Measurements from ENCODE around the gene ITGAD. TPM values are rescaled to one million over a fixed set of nuclear protein-coding genes. Genes with fewer than 3 reads are reported as not detected.
A peak's percentile ranks its signal among the peaks of the same experiment; 100 is the strongest.

ITGAD gene
- total and polyA plus RNA-seq, 2 of the 13 experiments (the other 11 are each of a cell fraction or from before 2014, with no cell fraction given): not detected

- TF ChIP-seq GTF3A (CRISPR knock-in tag; conservative IDR thresholded peaks at IDR 0.05): no peak
- no peak for TF ChIP-seq ZNF503 (CRISPR knock-in tag; IDR thresholded peaks at IDR 0.05)
- TF ChIP-seq ZNF282 (IDR thresholded peaks at IDR 0.05; ENCODE audit: partially characterized antibody): no peak
- no peak for TF ChIP-seq DNMT1 (CRISPR knock-in tag; IDR thresholded peaks at IDR 0.05)
- TF ChIP-seq ZNF335 (CRISPR knock-in tag; IDR thresholded peaks at IDR 0.05): peak; percentile 31; the same call in 1 of the 2 replicates
- peak; percentile 75 for TF ChIP-seq TRIM24 (CRISPR knock-in tag; IDR thresholded peaks at IDR 0.05)
- TF ChIP-seq SP1 (IDR thresholded peaks at IDR 0.05): no peak
- no peak for TF ChIP-seq SP1 (CRISPR knock-in tag; IDR thresholded peaks at IDR 0.05)
- TF ChIP-seq POLR2AphosphoS5 (IDR thresholded peaks at IDR 0.05; ENCODE audit: low read depth, low read length): peak; percentile 60
- peak; percentile 64; the same call in 1 of the 2 replicates for TF ChIP-seq ETV5 (CRISPR knock-in tag; IDR thresholded peaks at IDR 0.05; ENCODE audit: borderline replicate concordance)
- no peak for TF ChIP-seq ZNF782 (CRISPR knock-in tag; IDR thresholded peaks at IDR 0.05; ENCODE audit: borderline replicate concordance)
- TF ChIP-seq ZBTB33 (CRISPR knock-in tag; IDR thresholded peaks at IDR 0.05): peak; percentile 61; the same call in 1 of the 2 replicates
- no peak for TF ChIP-seq ZBTB10 (CRISPR knock-in tag; IDR thresholded peaks at IDR 0.05; ENCODE audit: borderline replicate concordance)
- no peak for TF ChIP-seq NCOA1 (CRISPR knock-in tag; IDR thresholded peaks at IDR 0.05)
- TF ChIP-seq SNRNP70 (IDR thresholded peaks at IDR 0.05; ENCODE audit: low read depth, low read length): no peak
- no peak for TF ChIP-seq NBN (conservative IDR thresholded peaks at IDR 0.05)
- peak; percentile 45 for TF ChIP-seq ARID5B (CRISPR knock-in tag; IDR thresholded peaks at IDR 0.05)
- no peak for TF ChIP-seq ATAD3A (CRISPR knock-in tag; IDR thresholded peaks at IDR 0.05)
- no peak for TF ChIP-seq ZBTB3 (CRISPR knock-in tag; IDR thresholded peaks at IDR 0.05; ENCODE audit: borderline replicate concordance, low read depth)
- TF ChIP-seq NFYB (CRISPR knock-in tag; IDR thresholded peaks at IDR 0.05): no peak
Observed at GRCh38 chr16:31371619-31372484, 21.3 kb upstream of the ITGAD start (continued).

Data from HepG2 (cell line).